Fibroblast of lung (primary cell): ENCODE results near the gene RAB37.

Experiments
- CTCF ChIP-seq, 2 donors: IDR thresholded peaks in 1 of 2; conservative IDR thresholded peaks in 1 of 2; 1 replicate in 1 of 2; 2 replicates in 1 of 2; pipeline ENCODE4 v1.5.1; 2011 to 2012; ENCODE audit warnings: low read length in 2 of 2, control low read depth in 1 of 2, inconsistent platforms in 1 of 2, low read depth in 1 of 2, mild to moderate bottlenecking in 1 of 2
- EZH2 ChIP-seq: IDR thresholded peaks from 2 replicates; pipeline ENCODE4 v1.5.1; 2012; ENCODE audit warnings: low read length, control low read depth, mild to moderate bottlenecking; ENCODE audit errors: missing control alignments

- TF ChIP-seq CTCF (conservative IDR thresholded peaks at IDR 0.05 in 1 of 2, IDR thresholded peaks at IDR 0.05 in 1 of 2; ENCODE audit: low read depth in 1 of 2, low read length in 2 of 2) = no peak
- no peak for TF ChIP-seq EZH2
Measured at GRCh38 chr17:74759941-74760340, 22.9 kb downstream of the RAB37 start.
